ENCODE measurements around the gene DGUOK.

DNA sequence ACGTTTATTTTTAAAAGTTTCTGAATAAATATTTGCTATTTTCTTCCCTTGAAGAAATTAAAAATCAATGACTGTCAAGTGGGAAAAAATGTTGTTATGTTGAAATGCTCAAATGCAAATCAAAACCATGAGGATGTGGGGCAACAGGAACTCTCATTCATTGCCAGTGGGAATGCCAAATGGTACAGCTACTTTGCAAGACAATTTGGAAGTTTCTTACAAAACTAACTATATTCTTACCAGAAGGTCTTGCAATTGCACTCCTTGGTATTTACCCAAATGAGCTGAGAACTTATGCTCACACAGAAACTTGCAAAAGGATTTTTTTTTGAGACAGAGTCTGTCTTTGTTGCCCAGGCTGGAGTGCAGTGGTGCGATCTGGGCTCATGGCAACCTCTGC is 41.3 kb upstream of the DGUOK start:
- no peak for TF ChIP-seq POLR2A (IDR thresholded peaks at IDR 0.05)
- TF ChIP-seq CTCF (IDR thresholded peaks at IDR 0.05), result no peak
- no peak for TF ChIP-seq EP300 (IDR thresholded peaks at IDR 0.05)
- no peak for TF ChIP-seq POLR2AphosphoS5 (IDR thresholded peaks at IDR 0.05)
